ENCODE measurements around the gene VPS4A. TPM values are rescaled to one million over a fixed set of nuclear protein-coding genes. Genes with fewer than 3 reads are reported as not detected.

Gene VPS4A
- total and polyA plus RNA-seq, 2 of the 4 experiments (the other 2 are of a cell fraction): 23.3 to 25.2 TPM

- POLR2A ChIA-PET (ENCODE audit: unreplicated experiment): no interaction called here
- ATAC-seq (ENCODE audit: low read depth) (no peak), DNase-seq (no peak)
- no TSS peak for BruUV-seq (replicated peaks)
- Histone ChIP-seq H3K4me1 (ENCODE audit: control insufficient read depth, insufficient read depth, low read length) (no peaks in the 10 kb centered on the region), H4K20me1 (ENCODE audit: insufficient read depth, low read length) (peaks cover 43% of the 10 kb centered on the region), H2AK5ac (ENCODE audit: low read depth, low read length) (no peak overlapping the region), H3K36me3 (ENCODE audit: control insufficient read depth, insufficient read depth, low read length) (peaks cover 82% of the 10 kb centered on the region), H3K4me3 (ENCODE audit: insufficient read depth, low read depth, low read length) (no peak overlapping the region), H2BK5ac (ENCODE audit: low read depth, low read length, poor library complexity, severe bottlenecking) (no peak overlapping the region), H3K79me1 (ENCODE audit: low read depth in 1 of 2, low read length in 2 of 2) (peaks cover 38 to 84% of the 10 kb centered on the region in 2 experiments), H4K91ac (ENCODE audit: insufficient read depth, low read depth, low read length) (no peak overlapping the region), H3K14ac (replicated peaks; ENCODE audit: low read depth, low read length) (no peak overlapping the region), H2AK9ac (replicated peaks; ENCODE audit: low read depth, low read length, poor library complexity) (peak overlapping the region; percentile 19), H4K5ac (ENCODE audit: low read depth, low read length) (no peak overlapping the region), H3K27ac (ENCODE audit: insufficient read depth, low read length) (no peak overlapping the region), H3K18ac (ENCODE audit: low read depth, low read length) (no peak overlapping the region), H3K9me3 (ENCODE audit: control insufficient read depth, insufficient read depth, low read length) (no peaks in the 10 kb centered on the region), H3K4ac (ENCODE audit: low read depth, low read length) (no peak overlapping the region), H3K56ac (ENCODE audit: extremely low read depth, insufficient read depth, low read length) (no peak overlapping the region), H3K4me2 (ENCODE audit: low read depth, low read length) (no peak overlapping the region), H2BK20ac (ENCODE audit: low read depth, low read length) (no peak overlapping the region), H3K9me1 (ENCODE audit: insufficient read depth, low read length) (peaks cover 3% of the 10 kb centered on the region; the same call in 1 of the 2 replicates), H3K23ac (ENCODE audit: low read depth, low read length) (no peak overlapping the region), H2BK120ac (ENCODE audit: low read depth, low read length) (no peak overlapping the region), H3K9ac (ENCODE audit: low read depth, low read length) (no peak overlapping the region), H4K8ac (ENCODE audit: low read depth in 2 of 2, low read length in 2 of 2) (no peak overlapping the region), H2BK15ac (ENCODE audit: low read depth, low read length) (no peak overlapping the region), H3K27me3 (ENCODE audit: control insufficient read depth, insufficient read depth, low read length) (no peaks in the 10 kb centered on the region), H2AFZ (replicated peaks; ENCODE audit: low read length, poor library complexity) (no peak overlapping the region)
- WGBS, 2 experiments (ENCODE audit: extremely low coverage in 2 of 2, insufficient read length in 1 of 2): 92% methylated on average over 4 of the region's 10 CpGs; no CpG with 5 or more reads in 1 of the 2 experiments
- no peak for TF ChIP-seq MAFK (IDR thresholded peaks at IDR 0.05; ENCODE audit: low read depth, low read length)
- no peak for TF ChIP-seq POLR2A (IDR thresholded peaks at IDR 0.05; ENCODE audit: low read depth, low read length)
- no peak for TF ChIP-seq ELK1 (IDR thresholded peaks at IDR 0.05; ENCODE audit: borderline replicate concordance, low read depth, low read length)
- TF ChIP-seq FOS (IDR thresholded peaks at IDR 0.05; ENCODE audit: low read depth, low read length): no peak
- TF ChIP-seq CTCF (conservative IDR thresholded peaks at IDR 0.05; ENCODE audit: low read depth, low read length): no peak
- TF ChIP-seq MAZ (IDR thresholded peaks at IDR 0.05; ENCODE audit: borderline replicate concordance, low read depth, low read length): no peak
- no peak for TF ChIP-seq USF2 (IDR thresholded peaks at IDR 0.05; ENCODE audit: low read depth, low read length)
- TF ChIP-seq SMC3 (IDR thresholded peaks at IDR 0.05; ENCODE audit: low read depth, low read length): no peak
- no peak for TF ChIP-seq BHLHE40 (IDR thresholded peaks at IDR 0.05; ENCODE audit: low read depth, low read length)
- no peak for TF ChIP-seq CEBPB (IDR thresholded peaks at IDR 0.05; ENCODE audit: low read depth, low read length)
- intact Hi-C loops (cut with micrococcal nuclease): no loop called here
- in situ Hi-C loops (cut with MboI; ENCODE audit: low sequenced_read_pairs): no loop called here
- dilution Hi-C loops (cut with HindIII; ENCODE audit: low sequenced_read_pairs, unreplicated experiment): no loop called here
- CTCF ChIA-PET: no interaction called here
Measured at GRCh38 chr16:69318911-69319289, 7.8 kb downstream of the VPS4A start.

Data from IMR-90 (cell line).